Spleen (tissue), 7 donors: ENCODE measurements around the gene ADD2.

Experiments used
- CTCF ChIP-seq, 11 experiments: fragments of 200-600 bp in 7 of 11; fragments of 450-650 bp in 4 of 11; sonication (generic) in 4 of 11; IDR thresholded peaks in 8 of 11; conservative IDR thresholded peaks in 3 of 11; 1 replicate in 7 of 11; 2 replicates in 4 of 11; pipeline versions ENCODE4 v1.4.0 to v1.8.0; 2016 to 2021; ENCODE audit warnings: antibody characterized with exemption in 11 of 11, inconsistent platforms in 4 of 11, mild to moderate bottlenecking in 1 of 11
- POLR2A ChIP-seq, 3 donors: fragments of 450-650 bp; IDR thresholded peaks; one replicate each; pipeline ENCODE4 v1.5.1; 2017; ENCODE audit warnings: antibody characterized with exemption in 3 of 3, mild to moderate bottlenecking in 1 of 3
- donor health status: DM: no; HTN: no; CAD: no; lungs with moderate emphysema.
- donor health status: DM: no; HTN: no; CAD: no.
- donor health status: DM: no; HTN: no; CAD: no.

GRCh38 chr2:70668432-70668831 lies 99.6 kb downstream of the ADD2 start:
- TF ChIP-seq CTCF (IDR thresholded peaks at IDR 0.05 in 8 of 11, conservative IDR thresholded peaks at IDR 0.05 in 3 of 11) (no peak), POLR2A (IDR thresholded peaks at IDR 0.05) (no peak)
